Gastroesophageal sphincter (tissue), 4 donors: ENCODE measurements around the gene PRPF6. TPM values are rescaled to one million over a fixed set of nuclear protein-coding genes. Genes with fewer than 3 reads are reported as not detected.

Experiments
- ATAC-seq: fragments of 150-250 bp; one replicate; pipeline ENCODE4 v1.9.1; 2016; ENCODE audit warnings: mild to moderate bottlenecking, moderate library complexity
- H3K27ac ChIP-seq, 4 donors: fragments of 200-600 bp; sonication (generic) in 3 of 4; 1 replicate in 3 of 4; 2 replicates in 1 of 4; pipeline ENCODE4 v1.5.1; 2016 to 2019
- H3K27me3 ChIP-seq: fragments of 200-600 bp; sonication (generic); one replicate; pipeline ENCODE4 v1.5.1; 2019
- H3K36me3 ChIP-seq, 2 donors: fragments of 200-600 bp; sonication (generic); one replicate each; pipeline ENCODE4 v1.5.1; 2019; ENCODE audit warnings: control low read depth in 1 of 2
- H3K4me1 ChIP-seq, 3 donors: fragments of 200-600 bp; sonication (generic); 1 replicate in 2 of 3; 2 replicates in 1 of 3; pipeline ENCODE4 v1.5.1; 2016 to 2019; ENCODE audit warnings: control low read depth in 2 of 3
- H3K4me3 ChIP-seq, 2 donors: fragments of 200-600 bp; sonication (generic); one replicate each; pipeline ENCODE4 v1.5.1; 2019; ENCODE audit warnings: mild to moderate bottlenecking in 1 of 2, moderate library complexity in 1 of 2
- H3K9me3 ChIP-seq, 3 donors: fragments of 200-600 bp; sonication (generic); one replicate each; pipeline ENCODE4 v1.5.1; 2017 to 2019; ENCODE audit warnings: control low read depth in 2 of 3
- CTCF ChIP-seq, 4 experiments: fragments of 200-600 bp in 2 of 4; fragments of 450-650 bp in 2 of 4; sonication (generic) in 1 of 4; IDR thresholded peaks; one replicate each; pipeline ENCODE4 v1.5.1; 2017 to 2019; ENCODE audit warnings: antibody characterized with exemption in 4 of 4, mild to moderate bottlenecking in 2 of 4, moderate library complexity in 2 of 4
- EP300 ChIP-seq: sonication (generic); formaldehyde crosslinking; IDR thresholded peaks from one replicate; pipeline ENCODE4 v1.6.1; 2017; ENCODE audit warnings: antibody characterized with exemption, mild to moderate bottlenecking
- POLR2A ChIP-seq, 2 donors: fragments of 450-650 bp; IDR thresholded peaks; one replicate each; pipeline ENCODE4 v1.6.1; 2017; ENCODE audit warnings: antibody characterized with exemption in 2 of 2, mild to moderate bottlenecking in 2 of 2, moderate library complexity in 1 of 2
- POLR2AphosphoS5 ChIP-seq: sonication (generic); formaldehyde crosslinking; IDR thresholded peaks from one replicate; pipeline ENCODE4 v1.6.1; 2017; ENCODE audit warnings: antibody characterized with exemption
- WGBS, 2 donors: methylation state at CpG; one replicate each; pipeline ENCODE4 v1.1.5; 2018; ENCODE audit warnings: low coverage in 1 of 2; 5-methylcytosine and 5-hydroxymethylcytosine counted together
- total RNA-seq, 4 donors: library from RNA; depleted of rRNA; stranded (reverse); fragments of >200 nt; gene quantifications; one replicate each; pipeline ENCODE4 v1.1.0, GENCODE V29; 2016

The PRPF6 gene
- total RNA-seq, 4 donors from 2014 or later = 53.7 to 73.0 (median 67.6) TPM

GRCh38 chr20:63961664-63962425 lies 19.1 kb upstream of the PRPF6 start:
- Histone ChIP-seq H3K36me3 (peaks cover 0 to 73% of the 10 kb centered on the region in 2 donors), H3K9me3 (no peaks in the 10 kb centered on the region), H3K4me3 (no peak overlapping the region), H3K27ac (no peak overlapping the region), H3K4me1 (peaks cover 0 to 16% (median 11%) of the 10 kb centered on the region in 3 donors), H3K27me3 (no peaks in the 10 kb centered on the region)
- TF ChIP-seq EP300 (no peak), CTCF (IDR thresholded peaks at IDR 0.05) (no peak), POLR2A (IDR thresholded peaks at IDR 0.05) (no peak), POLR2AphosphoS5 (no peak)
- ATAC-seq = no peak
- 93% methylated on average over 3 of the region's 26 CpGs; no CpG with 5 or more reads in 1 of the 2 donors for WGBS, 2 donors

GRCh38 chr20:63962426-63963347 lies 18.2 kb upstream of the PRPF6 start:
- Histone ChIP-seq H3K36me3 (peaks cover 0 to 82% of the 10 kb centered on the region in 2 donors), H3K4me3 (no peak overlapping the region), H3K4me1 (peaks cover 0 to 8% (median 3%) of the 10 kb centered on the region in 3 donors), H3K9me3 (no peaks in the 10 kb centered on the region), H3K27me3 (no peaks in the 10 kb centered on the region), H3K27ac (no peak overlapping the region)
- TF ChIP-seq CTCF (IDR thresholded peaks at IDR 0.05) = no peak
- no peak for TF ChIP-seq POLR2AphosphoS5
- no peak for TF ChIP-seq EP300
- no peak for TF ChIP-seq POLR2A (IDR thresholded peaks at IDR 0.05)
- ATAC-seq = no peak
- WGBS, 2 donors = 80% methylated on average over 1 to 3 of the region's 61 CpGs

- Histone ChIP-seq H3K36me3 (peaks cover 0 to 83% of the 10 kb centered on the region in 2 donors), H3K27ac (no peak overlapping the region), H3K27me3 (no peaks in the 10 kb centered on the region), H3K4me3 (no peak overlapping the region), H3K4me1 (peaks cover 0 to 6% (median 3%) of the 10 kb centered on the region in 3 donors), H3K9me3 (no peaks in the 10 kb centered on the region)
- ATAC-seq = no peak
- WGBS, 2 donors = no CpG with 5 or more reads among the region's 27 CpGs
- TF ChIP-seq EP300 = no peak
- no peak for TF ChIP-seq POLR2AphosphoS5
- no peak for TF ChIP-seq POLR2A (IDR thresholded peaks at IDR 0.05)
- TF ChIP-seq CTCF (IDR thresholded peaks at IDR 0.05) = no peak
These were observed 17.6 kb upstream of the PRPF6 start for GRCh38 chr20:63963348-63963741.

GRCh38 chr20:63963784-63964301 lies 17.1 kb upstream of the PRPF6 start:
- Histone ChIP-seq H3K36me3 (peaks cover 0 to 78% of the 10 kb centered on the region in 2 donors), H3K4me1 (peaks cover 0 to 10% (median 8%) of the 10 kb centered on the region in 3 donors), H3K4me3 (no peak overlapping the region), H3K27ac (no peak overlapping the region), H3K27me3 (no peaks in the 10 kb centered on the region), H3K9me3 (no peaks in the 10 kb centered on the region)
- no CpG with 5 or more reads among the region's 16 CpGs for WGBS, 2 donors
- TF ChIP-seq POLR2AphosphoS5 (no peak), EP300 (no peak), CTCF (IDR thresholded peaks at IDR 0.05) (no peak), POLR2A (IDR thresholded peaks at IDR 0.05) (no peak)
- ATAC-seq = no peak
